NOMO-1 (cell line): ENCODE data around the gene C11orf58.
A peak's percentile ranks its signal among the peaks of the same experiment; 100 is the strongest.

Source experiments
- DNase-seq, 2 experiments: peaks; one replicate each; lab custom pipeline; 2025; ENCODE audit not compliant: unreplicated experiment in 2 of 2; lab: John Stamatoyannopoulos, UW

C11orf58 gene

GRCh38 chr11:16799890-16800289 is 61.4 kb downstream of the C11orf58 start:
- DNase-seq = no peak

- no peak for DNase-seq
Measured at GRCh38 chr11:16800382-16800781, 61.9 kb downstream of the C11orf58 start.

DNA sequence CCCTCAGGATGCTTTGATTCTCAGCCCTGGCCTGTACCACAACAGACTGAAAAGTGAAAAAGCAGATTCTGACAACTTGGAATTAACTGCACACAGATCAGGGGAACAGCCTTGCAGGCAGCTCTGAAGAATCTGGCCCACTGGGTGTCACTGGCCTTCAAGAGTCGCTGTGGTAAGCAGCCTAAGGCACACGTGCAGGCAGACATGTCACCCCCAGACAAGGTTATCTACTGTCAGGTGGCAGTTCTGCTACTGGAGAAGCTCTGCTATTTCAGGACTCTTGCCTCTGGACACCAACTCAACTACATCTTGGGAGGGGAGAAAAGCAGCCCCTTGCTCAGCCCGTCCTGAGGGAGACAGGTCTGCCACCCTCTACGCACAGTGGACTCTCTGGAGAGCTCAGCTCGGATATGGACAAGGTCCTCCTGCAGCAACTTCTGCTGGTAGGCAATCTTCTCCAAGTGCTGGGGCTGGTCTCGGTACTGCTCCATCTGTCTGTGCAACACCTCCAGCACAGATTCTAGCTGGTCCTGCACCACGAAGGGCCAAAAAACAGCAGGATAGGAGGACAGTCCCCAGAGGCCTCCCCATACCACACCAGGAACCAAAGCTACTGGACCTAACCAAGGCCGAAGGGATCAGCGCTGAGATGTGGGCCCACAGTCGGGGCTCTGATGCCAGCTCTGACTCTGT is 63.0 kb downstream of the C11orf58 start:
- no peak for DNase-seq

DNA sequence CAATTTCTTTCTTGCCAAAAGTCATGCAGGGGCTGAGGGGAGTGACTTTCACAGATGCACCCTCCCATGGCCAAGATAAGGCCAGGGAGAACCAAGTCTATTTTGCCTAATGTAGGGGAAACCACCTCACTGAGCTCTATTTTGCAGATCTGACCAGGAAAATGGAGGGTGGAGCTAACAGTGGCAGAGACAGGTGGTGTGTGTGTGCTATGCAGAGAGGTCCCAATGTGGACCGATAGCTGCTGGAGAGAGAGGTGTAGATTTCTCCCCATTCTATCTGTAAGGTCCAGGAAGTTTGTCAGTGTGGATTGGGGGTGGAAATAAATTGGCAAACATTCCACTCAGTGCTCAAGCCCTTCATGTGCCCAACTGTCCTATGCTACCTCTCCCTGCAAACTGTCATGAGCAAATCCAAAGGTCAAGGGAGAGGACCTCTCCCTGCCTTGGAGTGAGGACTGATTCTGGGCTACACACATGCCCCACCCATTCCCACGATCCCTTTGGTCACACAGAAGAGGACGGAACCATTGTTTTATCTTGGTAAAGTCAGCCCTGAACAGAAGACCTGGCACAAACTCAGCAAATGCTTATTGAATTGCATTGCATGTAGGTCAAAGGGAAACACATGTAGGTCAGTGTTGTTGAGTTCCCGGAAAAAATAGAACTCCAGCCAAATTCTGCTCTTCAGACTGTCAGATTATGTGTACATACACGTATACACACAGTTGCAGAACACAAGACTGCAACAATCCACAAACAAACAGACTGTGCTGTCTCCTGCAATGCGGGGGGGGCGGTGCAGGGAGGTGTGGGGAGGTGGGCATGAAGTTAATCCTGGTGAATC is 65.9 kb downstream of the C11orf58 start:
- DNase-seq = no peak

DNA sequence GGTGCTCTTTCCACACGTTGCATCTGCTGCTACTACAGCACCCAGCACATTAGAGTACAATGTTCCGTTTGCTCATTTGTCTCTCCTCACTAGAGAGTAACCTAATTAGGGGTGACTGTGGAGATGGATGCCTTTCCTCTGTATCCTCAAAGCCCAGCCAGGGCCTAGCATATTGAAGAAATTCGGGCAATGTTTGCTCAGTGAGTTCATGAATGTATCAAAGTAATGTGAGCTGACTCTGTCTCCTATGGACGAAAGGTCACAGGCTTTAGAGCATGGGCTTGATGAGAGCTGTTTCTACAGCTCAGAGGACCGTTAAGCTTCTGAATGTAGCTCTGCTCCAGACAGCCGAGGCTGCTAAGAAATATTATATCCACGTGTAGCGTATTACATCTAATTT is 67.5 kb downstream of the C11orf58 start:
- DNase-seq = no peak

DNA sequence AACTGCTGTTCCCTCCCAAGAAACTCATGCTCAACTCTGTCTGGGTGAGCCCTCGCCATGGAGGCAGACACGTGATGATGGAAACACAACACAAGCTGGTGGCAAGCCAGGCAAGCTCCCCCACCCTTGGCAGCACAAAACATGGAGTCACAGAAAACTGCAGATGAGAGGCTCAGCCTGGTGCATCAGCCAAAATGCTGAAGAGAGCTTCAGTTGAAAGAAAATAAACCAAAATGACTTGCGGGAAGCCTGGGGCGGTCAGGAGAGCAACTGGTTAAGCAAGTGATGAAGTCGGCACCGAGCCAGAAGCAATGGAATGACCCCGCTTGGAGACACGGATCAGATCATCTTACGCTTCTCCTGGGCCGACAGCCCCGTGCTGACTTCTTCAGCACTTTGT is 68.3 kb downstream of the C11orf58 start:
- DNase-seq = peak in 1 of 2 experiments; percentile 41

GRCh38 chr11:16807306-16807705 is 68.9 kb downstream of the C11orf58 start:
- peak; percentile 45 to 68 for DNase-seq
